T-helper 17 cell (primary cell): ENCODE data around the gene MS4A4A. TPM values are rescaled to one million over a fixed set of nuclear protein-coding genes. Genes with fewer than 3 reads are reported as not detected.
"Not testable (repeated sequence)": the region's sequence is repeated elsewhere in the genome, so short reads cannot be mapped to it uniquely, and the experiment has no call there.

Experiments
- ATAC-seq: fragments of 150-1000 bp; cut with Tn5 transposase; 2 replicates; pipeline ENCODE4 v1.10.0; 2021; ENCODE audit warnings: mild to moderate bottlenecking, moderate library complexity
- DNase-seq, 3 donors: peaks; one replicate each; pipeline versions ENCODE4 v3.0.0 to v3.0.0-alpha.2; 2020 to 2021
- H3K9me3 ChIP-seq: one replicate; pipeline ENCODE4 v1.7.0; 2013; ENCODE audit warnings: low read length, mild to moderate bottlenecking; ENCODE audit not compliant: control insufficient read depth, poor library complexity, severe bottlenecking
- H3K27ac Mint-ChIP-seq: one replicate; pipeline ENCODE4 v1.8.0; 2022; ENCODE audit warnings: mild to moderate bottlenecking, moderate library complexity, mixed read lengths
- H3K27me3 Mint-ChIP-seq: one replicate; pipeline ENCODE4 v1.8.0; 2022; ENCODE audit warnings: mixed read lengths
- H3K36me3 Mint-ChIP-seq: one replicate; pipeline ENCODE4 v1.8.0; 2022; ENCODE audit warnings: low read depth, mixed read lengths
- H3K4me1 Mint-ChIP-seq: one replicate; pipeline ENCODE4 v1.8.0; 2022; ENCODE audit warnings: mild to moderate bottlenecking, mixed read lengths
- H3K4me3 Mint-ChIP-seq: one replicate; pipeline ENCODE4 v1.8.0; 2022; ENCODE audit warnings: mild to moderate bottlenecking, moderate library complexity, mixed read lengths
- total RNA-seq, 4 donors: library from RNA in 2 of 4; stranded (reverse) in 2 of 4; gene quantifications; one replicate each; pipeline ENCODE4 v1.2.3 and lab custom pipeline; 2022 to 2026

MS4A4A gene
- total RNA-seq, 2 donors from 2014 or later = 0.50 TPM; not detected in 1

GRCh38 chr11:60265373-60266214, 14.9 kb upstream of the MS4A4A start:
- H3K9me3 ChIP-seq = no peaks in the 10 kb centered on the region
- Mint-ChIP-seq H3K36me3 (no peaks in the 10 kb centered on the region), H3K27ac (no peak overlapping the region), H3K4me1 (peaks cover 2% of the 10 kb centered on the region), H3K27me3 (peaks cover 28% of the 10 kb centered on the region), H3K4me3 (no peak overlapping the region)
- no peak for DNase-seq
- no peak for ATAC-seq

GRCh38 chr11:60274416-60274815, 6.0 kb upstream of the MS4A4A start:
- H3K9me3 ChIP-seq = no peaks in the 10 kb centered on the region
- DNase-seq = no peak
- H3K4me3 Mint-ChIP-seq = no peak overlapping the region
- no peak for ATAC-seq
- H3K4me1 Mint-ChIP-seq = no peaks in the 10 kb centered on the region
- H3K27me3 Mint-ChIP-seq = peaks cover 27% of the 10 kb centered on the region
- no peaks in the 10 kb centered on the region for H3K36me3 Mint-ChIP-seq
- no peak overlapping the region for H3K27ac Mint-ChIP-seq

- Mint-ChIP-seq H3K4me3 (no peak overlapping the region), H3K4me1 (no peaks in the 10 kb centered on the region), H3K27me3 (peaks cover 40% of the 10 kb centered on the region), H3K27ac (no peak overlapping the region), H3K36me3 (no peaks in the 10 kb centered on the region)
- DNase-seq (no peak), ATAC-seq (no peak)
- H3K9me3 ChIP-seq = no peaks in the 10 kb centered on the region
These were observed 1.0 kb downstream of the MS4A4A start for GRCh38 chr11:60281485-60281884.

DNA sequence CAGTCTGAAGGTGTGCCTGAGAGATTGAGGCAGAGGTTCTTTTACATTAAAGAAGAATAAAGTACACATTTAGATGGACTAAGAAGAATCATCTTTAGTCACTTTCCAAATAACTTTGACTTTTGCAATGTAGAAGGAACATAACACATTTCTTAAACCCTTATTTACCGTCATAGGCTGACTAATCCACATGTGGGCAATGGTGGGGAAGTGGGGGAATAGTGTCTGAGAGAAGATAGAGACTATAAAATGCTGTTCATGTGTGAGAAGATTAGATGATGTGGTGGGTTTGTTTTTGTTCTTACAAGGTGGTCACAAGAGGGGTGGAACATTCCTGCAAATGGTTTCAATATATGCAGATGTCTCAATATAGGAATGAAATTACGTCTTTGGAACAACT, 1.8 kb downstream of the MS4A4A start:
- peaks cover 47% of the 10 kb centered on the region for H3K27me3 Mint-ChIP-seq
- ATAC-seq (no peak), DNase-seq (no peak)

GRCh38 chr11:60285411-60286126, 5.1 kb downstream of the MS4A4A start:
- H3K27ac Mint-ChIP-seq, DNase-seq, H3K9me3 ChIP-seq, H3K4me1 Mint-ChIP-seq, ATAC-seq, H3K4me3 Mint-ChIP-seq, H3K36me3 Mint-ChIP-seq: not testable (repeated sequence)
- H3K27me3 Mint-ChIP-seq = peaks cover 29% of the 10 kb centered on the region

More for the DNA sequence above, 1.8 kb downstream of the MS4A4A start:
- Mint-ChIP-seq H3K4me3 (no peak overlapping the region), H3K36me3 (no peaks in the 10 kb centered on the region), H3K27ac (no peak overlapping the region), H3K4me1 (no peaks in the 10 kb centered on the region)
- H3K9me3 ChIP-seq = no peaks in the 10 kb centered on the region

- DNase-seq (no peak), ATAC-seq (no peak)
- Mint-ChIP-seq H3K4me3 (no peak overlapping the region), H3K4me1 (no peaks in the 10 kb centered on the region), H3K27ac (no peak overlapping the region), H3K36me3 (no peaks in the 10 kb centered on the region), H3K27me3 (peaks cover 24% of the 10 kb centered on the region)
- no peaks in the 10 kb centered on the region for H3K9me3 ChIP-seq
These were observed 8.1 kb downstream of the MS4A4A start for GRCh38 chr11:60288531-60288930.

DNA sequence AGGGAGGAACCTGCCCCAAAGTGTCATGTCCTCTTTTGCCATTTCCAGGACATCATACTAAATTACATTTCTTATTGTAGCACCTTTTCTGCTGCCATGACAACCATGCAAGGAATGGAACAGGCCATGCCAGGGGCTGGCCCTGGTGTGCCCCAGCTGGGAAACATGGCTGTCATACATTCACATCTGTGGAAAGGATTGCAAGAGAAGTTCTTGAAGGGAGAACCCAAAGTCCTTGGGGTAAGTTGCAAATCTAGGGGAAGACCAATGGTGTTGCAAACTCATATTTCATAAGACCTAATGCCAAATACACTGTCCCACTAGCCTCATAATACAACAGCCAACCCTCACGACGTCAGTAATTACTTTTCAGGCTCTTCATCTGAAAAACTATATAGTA, 11.7 kb downstream of the MS4A4A start:
- DNase-seq (no peak), ATAC-seq (no peak)
- Mint-ChIP-seq H3K27ac (no peak overlapping the region), H3K36me3 (peaks cover 2% of the 10 kb centered on the region), H3K4me1 (no peaks in the 10 kb centered on the region), H3K4me3 (no peak overlapping the region), H3K27me3 (peaks cover 34% of the 10 kb centered on the region)
- no peaks in the 10 kb centered on the region for H3K9me3 ChIP-seq

DNA sequence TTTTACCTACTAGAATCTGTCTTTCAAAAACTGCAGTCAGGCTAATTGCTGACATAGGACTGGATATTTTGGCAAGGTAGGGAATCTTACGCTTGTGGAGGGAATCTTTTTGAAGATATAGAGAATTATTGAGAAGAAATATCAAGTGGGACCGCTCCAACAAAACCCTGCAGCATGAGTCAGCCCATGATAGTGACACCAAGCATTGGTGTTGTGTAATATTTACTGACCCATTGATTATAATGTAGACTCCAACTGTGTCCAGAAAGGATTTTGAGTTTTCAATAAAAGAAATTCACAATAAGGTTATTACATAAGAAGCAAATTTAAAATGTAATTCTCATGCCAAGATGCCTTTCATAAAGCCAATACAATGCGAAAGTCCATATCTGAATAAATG, 20.7 kb downstream of the MS4A4A start:
- DNase-seq (no peak), ATAC-seq (no peak)
- Mint-ChIP-seq H3K27me3 (peaks cover 50% of the 10 kb centered on the region), H3K4me3 (no peak overlapping the region), H3K4me1 (peaks cover 2% of the 10 kb centered on the region), H3K36me3 (peaks cover 2% of the 10 kb centered on the region), H3K27ac (no peak overlapping the region)
- no peaks in the 10 kb centered on the region for H3K9me3 ChIP-seq

DNA sequence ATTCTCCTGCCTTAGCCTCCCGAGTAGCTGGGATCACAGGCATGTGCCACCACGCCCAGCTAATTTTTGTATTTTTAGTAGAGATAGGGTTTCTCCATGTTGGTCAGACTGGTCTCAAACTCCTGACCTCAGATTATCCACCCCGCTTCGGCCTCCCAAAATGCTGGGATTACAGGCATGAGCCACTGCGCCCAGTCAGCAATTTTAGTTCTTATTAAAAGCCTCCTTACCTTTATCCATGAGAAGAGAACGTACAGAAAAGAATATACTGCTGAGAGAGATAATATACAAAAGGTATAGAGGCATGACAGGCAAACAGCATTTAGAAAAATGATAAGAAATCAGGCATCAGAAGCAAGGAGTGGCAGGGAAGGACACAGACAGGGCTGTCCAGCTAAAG, 21.4 kb downstream of the MS4A4A start:
- not testable (repeated sequence) for H3K36me3 Mint-ChIP-seq, H3K27ac Mint-ChIP-seq, H3K4me3 Mint-ChIP-seq, ATAC-seq, H3K4me1 Mint-ChIP-seq, H3K9me3 ChIP-seq, DNase-seq
- H3K27me3 Mint-ChIP-seq = peaks cover 50% of the 10 kb centered on the region

DNA sequence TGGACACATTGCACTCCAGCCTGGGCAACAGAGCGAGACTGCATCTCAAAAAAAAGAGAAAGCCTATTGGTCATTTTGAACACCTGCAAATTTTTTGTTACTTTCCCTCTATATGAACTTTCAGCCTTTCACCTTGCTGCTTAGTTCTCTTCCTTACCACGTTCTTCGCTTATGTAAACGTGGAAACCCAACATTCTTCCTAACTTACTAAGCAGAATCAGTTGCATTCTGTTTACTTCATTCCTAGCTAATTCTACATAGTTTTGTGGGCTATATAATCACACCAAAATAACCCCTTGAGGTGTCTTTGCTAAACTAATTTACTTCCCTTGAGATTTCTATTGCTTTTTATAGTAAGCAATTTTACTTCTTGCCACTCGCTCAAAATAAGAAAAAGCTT, 23.2 kb downstream of the MS4A4A start:
- Mint-ChIP-seq H3K4me1 (peaks cover 2% of the 10 kb centered on the region), H3K36me3 (peaks cover 2% of the 10 kb centered on the region), H3K27me3 (peaks cover 53% of the 10 kb centered on the region), H3K27ac (no peak overlapping the region), H3K4me3 (no peak overlapping the region)
- ATAC-seq (no peak), DNase-seq (no peak)
- H3K9me3 ChIP-seq = no peaks in the 10 kb centered on the region

GRCh38 chr11:60305906-60306619, 25.6 kb downstream of the MS4A4A start:
- peaks cover 2% of the 10 kb centered on the region for H3K36me3 Mint-ChIP-seq
- H3K27ac Mint-ChIP-seq = no peak overlapping the region
- H3K27me3 Mint-ChIP-seq = peaks cover 65% of the 10 kb centered on the region

GRCh38 chr11:60307507-60308195, 27.2 kb downstream of the MS4A4A start:
- Mint-ChIP-seq H3K36me3 (peaks cover 2% of the 10 kb centered on the region), H3K4me3 (no peak overlapping the region), H3K4me1 (no peaks in the 10 kb centered on the region), H3K27me3 (peaks cover 49% of the 10 kb centered on the region), H3K27ac (no peak overlapping the region)
- no peaks in the 10 kb centered on the region for H3K9me3 ChIP-seq
- DNase-seq (no peak), ATAC-seq (no peak)

More at GRCh38 chr11:60305906-60306619, 25.6 kb downstream of the MS4A4A start:
- DNase-seq = no peak
- no peaks in the 10 kb centered on the region for H3K9me3 ChIP-seq
- Mint-ChIP-seq H3K4me1 (peaks cover 2% of the 10 kb centered on the region), H3K4me3 (no peak overlapping the region)
- no peak for ATAC-seq
